ENCODE measurements around the gene CENPU. TPM values are rescaled to one million over a fixed set of nuclear protein-coding genes. Genes with fewer than 3 reads are reported as not detected.

Gene CENPU
- total and polyA plus RNA-seq, 2 of the 8 experiments (the other 6 are each of a cell fraction or from before 2014, with no cell fraction given), result 32.1 to 122 TPM

DNA sequence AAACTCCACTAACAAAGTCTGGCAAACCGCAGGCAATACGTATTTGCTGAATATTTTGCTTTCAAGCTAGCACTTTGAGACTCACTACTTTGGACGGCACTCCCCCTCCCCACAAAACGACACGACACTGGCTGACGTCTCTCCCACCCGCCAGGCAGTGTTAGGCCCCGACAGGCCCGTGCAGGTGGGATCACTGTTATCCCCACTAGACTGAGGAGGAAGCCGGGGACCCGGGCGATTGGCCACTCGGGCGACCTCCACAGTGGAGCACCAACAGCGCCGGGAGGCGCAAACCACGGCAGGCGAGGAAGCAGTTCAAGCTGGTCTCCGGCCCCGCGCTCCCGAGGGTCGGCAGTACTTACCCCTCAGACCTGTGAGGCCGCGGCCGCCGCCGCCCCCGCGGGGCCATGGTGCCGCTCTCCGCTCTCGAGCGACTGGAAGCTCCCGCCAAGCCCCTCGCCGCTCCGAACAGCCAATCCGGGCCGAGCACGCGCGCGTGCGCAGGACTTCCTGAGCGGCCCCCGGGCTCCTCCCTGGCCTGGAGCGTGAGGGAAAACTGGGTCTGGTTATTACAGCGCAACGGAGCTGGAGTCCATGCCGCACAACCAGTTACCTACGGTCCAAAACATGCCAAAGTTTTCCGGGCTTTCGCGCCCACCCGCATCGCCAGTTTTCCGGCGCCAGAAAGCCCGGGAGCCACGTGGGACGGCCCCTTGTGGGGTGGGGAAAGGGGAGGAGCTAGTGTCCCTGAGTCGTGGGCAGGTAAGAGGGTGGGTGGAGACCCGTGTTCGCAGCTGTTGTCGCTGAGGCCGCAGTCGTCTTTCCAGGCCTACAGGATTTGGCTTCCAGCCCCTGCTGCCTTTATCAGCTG is at the start of gene CENPU (continued):
- TF ChIP-seq TAF1 (IDR thresholded peaks at IDR 0.05; ENCODE audit: low read depth, low read length), result peak; percentile 91
- TF ChIP-seq MAFK (IDR thresholded peaks at IDR 0.05; ENCODE audit: low read depth, low read length), result no peak
- TF ChIP-seq, protein P1, sequence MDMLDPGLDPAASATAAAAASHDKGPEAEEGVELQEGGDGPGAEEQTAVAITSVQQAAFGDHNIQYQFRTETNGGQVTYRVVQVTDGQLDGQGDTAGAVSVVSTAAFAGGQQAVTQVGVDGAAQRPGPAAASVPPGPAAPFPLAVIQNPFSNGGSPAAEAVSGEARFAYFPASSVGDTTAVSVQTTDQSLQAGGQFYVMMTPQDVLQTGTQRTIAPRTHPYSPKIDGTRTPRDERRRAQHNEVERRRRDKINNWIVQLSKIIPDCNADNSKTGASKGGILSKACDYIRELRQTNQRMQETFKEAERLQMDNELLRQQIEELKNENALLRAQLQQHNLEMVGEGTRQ (IDR thresholded peaks at IDR 0.05; ENCODE audit: low read length), result peak; percentile 78
- TF ChIP-seq, protein P2, sequence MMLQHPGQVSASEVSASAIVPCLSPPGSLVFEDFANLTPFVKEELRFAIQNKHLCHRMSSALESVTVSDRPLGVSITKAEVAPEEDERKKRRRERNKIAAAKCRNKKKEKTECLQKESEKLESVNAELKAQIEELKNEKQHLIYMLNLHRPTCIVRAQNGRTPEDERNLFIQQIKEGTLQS (IDR thresholded peaks at IDR 0.05; ENCODE audit: insufficient read depth, low read depth, low read length), result peak; percentile 34; the same call in 1 of the 2 replicates
- no peak for TF ChIP-seq SIX5 (IDR thresholded peaks at IDR 0.05; ENCODE audit: low read depth, low read length)
- no peak for TF ChIP-seq RNF2 (IDR thresholded peaks at IDR 0.05; ENCODE audit: borderline replicate concordance, low read depth, low read length, missing control alignments, poor library complexity, severe bottlenecking)
- no peak for TF ChIP-seq KDM1A (IDR thresholded peaks at IDR 0.05; ENCODE audit: borderline replicate concordance, low read length)
- peak; percentile 84 for TF ChIP-seq RFX5 (IDR thresholded peaks at IDR 0.05; ENCODE audit: borderline replicate concordance, low read depth, low read length)
- peak; percentile 32; the same call in 1 of the 2 replicates for TF ChIP-seq POLR2AphosphoS5 (IDR thresholded peaks at IDR 0.05; ENCODE audit: low read depth, low read length)
- TF ChIP-seq RXRA (IDR thresholded peaks at IDR 0.05; ENCODE audit: insufficient read depth, low read depth, low read length), result no peak
- no peak for TF ChIP-seq CTBP2 (IDR thresholded peaks at IDR 0.05; ENCODE audit: borderline replicate concordance, insufficient read depth, insufficient read length, low read length)
- peak; percentile 29; the same call in 1 of the 2 replicates for TF ChIP-seq SRF (IDR thresholded peaks at IDR 0.05; ENCODE audit: low read depth, low read length)
- no peak for TF ChIP-seq CBX8 (IDR thresholded peaks at IDR 0.05; ENCODE audit: borderline replicate concordance, low read depth, low read length)
- TF ChIP-seq NRF1 (IDR thresholded peaks at IDR 0.05; ENCODE audit: low read depth, low read length), result peak; percentile 98
- TF ChIP-seq POLR2A (IDR thresholded peaks at IDR 0.05; ENCODE audit: control extremely low read depth in 1 of 2, low read depth in 2 of 2, low read length in 2 of 2), result peak; percentile 80 to 82
- no peak for TF ChIP-seq KDM4A (IDR thresholded peaks at IDR 0.05; ENCODE audit: low read depth, low read length, severe bottlenecking)
- TF ChIP-seq, protein P3, sequence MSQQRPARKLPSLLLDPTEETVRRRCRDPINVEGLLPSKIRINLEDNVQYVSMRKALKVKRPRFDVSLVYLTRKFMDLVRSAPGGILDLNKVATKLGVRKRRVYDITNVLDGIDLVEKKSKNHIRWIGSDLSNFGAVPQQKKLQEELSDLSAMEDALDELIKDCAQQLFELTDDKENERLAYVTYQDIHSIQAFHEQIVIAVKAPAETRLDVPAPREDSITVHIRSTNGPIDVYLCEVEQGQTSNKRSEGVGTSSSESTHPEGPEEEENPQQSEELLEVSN (IDR thresholded peaks at IDR 0.05), result peak; percentile 93
- TF ChIP-seq BCL11A (IDR thresholded peaks at IDR 0.05; ENCODE audit: low read depth in 2 of 2, low read length in 2 of 2), result no peak
- peak; percentile 95 for TF ChIP-seq MAX (IDR thresholded peaks at IDR 0.05)
- TF ChIP-seq GTF2F1 (IDR thresholded peaks at IDR 0.05; ENCODE audit: borderline replicate concordance, low read depth, low read length), result peak; percentile 31; the same call in 1 of the 2 replicates
- peak; percentile 94 for TF ChIP-seq JUN (IDR thresholded peaks at IDR 0.05; ENCODE audit: low read depth, low read length)

All from H1 (cell line).